Measurements from ENCODE around the gene AEBP2.
"Not testable (repeated sequence)": the region's sequence is repeated elsewhere in the genome, so short reads cannot be mapped to it uniquely, and the experiment has no call there.

- TF ChIP-seq, protein P1, sequence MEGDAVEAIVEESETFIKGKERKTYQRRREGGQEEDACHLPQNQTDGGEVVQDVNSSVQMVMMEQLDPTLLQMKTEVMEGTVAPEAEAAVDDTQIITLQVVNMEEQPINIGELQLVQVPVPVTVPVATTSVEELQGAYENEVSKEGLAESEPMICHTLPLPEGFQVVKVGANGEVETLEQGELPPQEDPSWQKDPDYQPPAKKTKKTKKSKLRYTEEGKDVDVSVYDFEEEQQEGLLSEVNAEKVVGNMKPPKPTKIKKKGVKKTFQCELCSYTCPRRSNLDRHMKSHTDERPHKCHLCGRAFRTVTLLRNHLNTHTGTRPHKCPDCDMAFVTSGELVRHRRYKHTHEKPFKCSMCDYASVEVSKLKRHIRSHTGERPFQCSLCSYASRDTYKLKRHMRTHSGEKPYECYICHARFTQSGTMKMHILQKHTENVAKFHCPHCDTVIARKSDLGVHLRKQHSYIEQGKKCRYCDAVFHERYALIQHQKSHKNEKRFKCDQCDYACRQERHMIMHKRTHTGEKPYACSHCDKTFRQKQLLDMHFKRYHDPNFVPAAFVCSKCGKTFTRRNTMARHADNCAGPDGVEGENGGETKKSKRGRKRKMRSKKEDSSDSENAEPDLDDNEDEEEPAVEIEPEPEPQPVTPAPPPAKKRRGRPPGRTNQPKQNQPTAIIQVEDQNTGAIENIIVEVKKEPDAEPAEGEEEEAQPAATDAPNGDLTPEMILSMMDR (optimal IDR thresholded peaks at IDR 0.05 in 1 of 3, IDR thresholded peaks at IDR 0.05 in 1 of 3, conservative IDR thresholded peaks at IDR 0.05 in 1 of 3; ENCODE audit: extremely low read depth in 1 of 3, insufficient read depth in 2 of 3, low read length in 3 of 3), result not testable (repeated sequence)
- TF ChIP-seq EZH2 (IDR thresholded peaks at IDR 0.05; ENCODE audit: low read length), result not testable (repeated sequence)
Observed at GRCh38 chr12:19552441-19553097, 113.3 kb downstream of the AEBP2 start.
